Measurements from ENCODE around the gene PPBP. TPM values are rescaled to one million over a fixed set of nuclear protein-coding genes. Genes with fewer than 3 reads are reported as not detected.

The PPBP gene
- total RNA-seq, 1 experiment from 2014 or later = not detected

DNA sequence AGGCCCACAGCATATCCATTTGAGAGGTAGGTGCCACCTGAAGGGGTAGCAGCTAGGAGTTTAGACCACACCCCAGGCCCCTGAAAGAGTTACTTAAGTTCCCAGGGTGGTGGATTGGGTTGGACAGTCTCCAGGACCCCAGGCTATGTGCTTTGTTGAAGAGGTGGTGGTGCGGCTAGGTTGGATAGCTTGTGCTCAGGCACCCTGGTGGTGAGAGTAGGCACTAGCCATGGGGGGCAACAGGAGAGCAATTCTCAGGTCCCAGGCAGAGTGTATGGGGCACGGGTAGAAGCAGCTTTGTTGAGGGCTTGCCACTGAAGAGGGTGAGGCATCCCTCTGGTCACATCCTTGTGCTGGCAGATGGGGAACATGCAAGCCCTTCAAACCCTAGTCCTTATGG lies 11.8 kb downstream of the PPBP start:
- Mint-ChIP-seq H3K27me3 (ENCODE audit: insufficient read depth, unreplicated experiment) (no peaks in the 10 kb centered on the region), H3K9me3 (ENCODE audit: unreplicated experiment) (no peaks in the 10 kb centered on the region), H3K36me3 (ENCODE audit: insufficient read depth, unreplicated experiment) (no peaks in the 10 kb centered on the region), H3K4me1 (ENCODE audit: low read depth, unreplicated experiment) (peaks cover 6% of the 10 kb centered on the region), H3K27ac (ENCODE audit: unreplicated experiment) (no peak overlapping the region), H3K4me3 (ENCODE audit: unreplicated experiment) (no peak overlapping the region)
- no peaks in the 10 kb centered on the region for H3K9me3 ChIP-seq
- H3K4me3 ChIP-seq (ENCODE audit: low read depth, low read length) = no peak overlapping the region
- peaks cover 5% of the 10 kb centered on the region; the same call in 1 of the 2 replicates for H3K4me1 ChIP-seq
- BruUV-seq (replicated peaks) = no TSS peak
- no peak for DNase-seq
- no peaks in the 10 kb centered on the region for H3K27me3 ChIP-seq (replicated peaks; ENCODE audit: control insufficient read depth, insufficient read depth, low read length)
- intact Hi-C loops (cut with micrococcal nuclease; ENCODE audit: unreplicated experiment) = no loop called here
- CTCF ChIA-PET = no interaction called here
- TF ChIP-seq, protein P1, sequence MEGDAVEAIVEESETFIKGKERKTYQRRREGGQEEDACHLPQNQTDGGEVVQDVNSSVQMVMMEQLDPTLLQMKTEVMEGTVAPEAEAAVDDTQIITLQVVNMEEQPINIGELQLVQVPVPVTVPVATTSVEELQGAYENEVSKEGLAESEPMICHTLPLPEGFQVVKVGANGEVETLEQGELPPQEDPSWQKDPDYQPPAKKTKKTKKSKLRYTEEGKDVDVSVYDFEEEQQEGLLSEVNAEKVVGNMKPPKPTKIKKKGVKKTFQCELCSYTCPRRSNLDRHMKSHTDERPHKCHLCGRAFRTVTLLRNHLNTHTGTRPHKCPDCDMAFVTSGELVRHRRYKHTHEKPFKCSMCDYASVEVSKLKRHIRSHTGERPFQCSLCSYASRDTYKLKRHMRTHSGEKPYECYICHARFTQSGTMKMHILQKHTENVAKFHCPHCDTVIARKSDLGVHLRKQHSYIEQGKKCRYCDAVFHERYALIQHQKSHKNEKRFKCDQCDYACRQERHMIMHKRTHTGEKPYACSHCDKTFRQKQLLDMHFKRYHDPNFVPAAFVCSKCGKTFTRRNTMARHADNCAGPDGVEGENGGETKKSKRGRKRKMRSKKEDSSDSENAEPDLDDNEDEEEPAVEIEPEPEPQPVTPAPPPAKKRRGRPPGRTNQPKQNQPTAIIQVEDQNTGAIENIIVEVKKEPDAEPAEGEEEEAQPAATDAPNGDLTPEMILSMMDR (IDR thresholded peaks at IDR 0.05; ENCODE audit: insufficient read depth in 1 of 2, low read depth in 1 of 2, low read length in 1 of 2, severe bottlenecking in 1 of 2, unreplicated experiment in 1 of 2) = no peak
- POLR2A ChIA-PET = no interaction called here
- no peaks in the 10 kb centered on the region; the same call in 1 of the 2 replicates for H3K36me3 ChIP-seq (ENCODE audit: control insufficient read depth, insufficient read depth, low read length)

DNA sequence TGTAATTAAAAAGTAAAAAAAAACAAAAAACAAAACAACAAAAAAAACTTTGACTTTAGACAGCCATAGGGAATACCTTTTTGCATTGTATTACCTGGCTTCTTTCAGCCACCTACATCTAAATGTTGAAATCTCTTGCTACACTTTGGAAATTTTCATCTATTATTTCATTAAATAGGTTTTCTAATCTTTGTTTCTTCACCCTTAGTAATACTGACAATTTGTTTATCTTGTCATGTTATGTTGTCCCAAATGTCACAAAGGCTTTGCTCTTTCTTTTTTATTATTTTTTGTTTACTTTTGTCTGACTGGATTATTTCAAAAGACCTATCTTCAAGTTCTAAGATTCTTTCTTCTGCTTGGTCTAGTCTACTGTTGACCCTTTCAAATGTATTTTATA lies 13.6 kb downstream of the PPBP start:
- Histone ChIP-seq H3K9me3 (no peaks in the 10 kb centered on the region), H3K4me3 (ENCODE audit: low read depth, low read length) (no peak overlapping the region), H3K27me3 (replicated peaks; ENCODE audit: control insufficient read depth, insufficient read depth, low read length) (no peaks in the 10 kb centered on the region), H3K36me3 (ENCODE audit: control insufficient read depth, insufficient read depth, low read length) (no peaks in the 10 kb centered on the region), H3K4me1 (peaks cover 5% of the 10 kb centered on the region; the same call in 1 of the 2 replicates)
- H3K4me3 Mint-ChIP-seq (ENCODE audit: unreplicated experiment) = no peak overlapping the region
- TF ChIP-seq, protein P1 (IDR thresholded peaks at IDR 0.05; ENCODE audit: insufficient read depth in 1 of 2, low read depth in 1 of 2, low read length in 1 of 2, severe bottlenecking in 1 of 2, unreplicated experiment in 1 of 2) = no peak
- BruUV-seq (replicated peaks) = no TSS peak
- DNase-seq = no peak
- H3K4me1 Mint-ChIP-seq (ENCODE audit: low read depth, unreplicated experiment) = no peaks in the 10 kb centered on the region
- peaks cover 6% of the 10 kb centered on the region for H3K36me3 Mint-ChIP-seq (ENCODE audit: insufficient read depth, unreplicated experiment)
- no peak overlapping the region for H3K27ac Mint-ChIP-seq (ENCODE audit: unreplicated experiment)
- no peaks in the 10 kb centered on the region for H3K27me3 Mint-ChIP-seq (ENCODE audit: insufficient read depth, unreplicated experiment)
- CTCF ChIA-PET = no interaction called here
- intact Hi-C loops (cut with micrococcal nuclease; ENCODE audit: unreplicated experiment) = no loop called here
- H3K9me3 Mint-ChIP-seq (ENCODE audit: unreplicated experiment) = no peaks in the 10 kb centered on the region
- POLR2A ChIA-PET = no interaction called here

DNA sequence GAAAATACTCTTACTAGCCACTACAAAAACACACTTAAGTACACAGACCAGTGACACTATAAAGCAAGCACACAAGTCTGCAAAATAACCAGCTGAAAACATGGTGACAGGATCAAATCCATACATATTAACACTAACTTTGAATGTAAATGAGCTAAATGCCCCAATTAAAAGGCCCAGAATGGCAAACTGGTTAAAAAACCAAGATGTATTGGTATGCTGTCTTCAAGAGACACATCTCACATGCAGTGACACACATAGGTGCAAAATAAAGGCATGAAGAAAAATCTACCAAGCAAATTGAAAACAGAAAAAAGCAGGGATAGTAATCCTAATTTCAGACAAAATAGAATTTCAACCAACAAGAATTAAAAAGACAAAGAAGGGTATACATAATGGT lies 17.0 kb downstream of the PPBP start:
- no peaks in the 10 kb centered on the region for H3K9me3 Mint-ChIP-seq (ENCODE audit: unreplicated experiment)
- no peaks in the 10 kb centered on the region for H3K36me3 ChIP-seq (ENCODE audit: control insufficient read depth, insufficient read depth, low read length)
- CTCF ChIA-PET = no interaction called here
- DNase-seq = no peak
- no peaks in the 10 kb centered on the region for H3K9me3 ChIP-seq
- TF ChIP-seq, protein P1 (IDR thresholded peaks at IDR 0.05; ENCODE audit: insufficient read depth in 1 of 2, low read depth in 1 of 2, low read length in 1 of 2, severe bottlenecking in 1 of 2, unreplicated experiment in 1 of 2) = no peak
- H3K36me3 Mint-ChIP-seq (ENCODE audit: insufficient read depth, unreplicated experiment) = peaks cover 6% of the 10 kb centered on the region
- H3K27me3 Mint-ChIP-seq (ENCODE audit: insufficient read depth, unreplicated experiment) = no peaks in the 10 kb centered on the region
- no peaks in the 10 kb centered on the region for H3K27me3 ChIP-seq (replicated peaks; ENCODE audit: control insufficient read depth, insufficient read depth, low read length)
- no peaks in the 10 kb centered on the region for H3K4me1 ChIP-seq
- H3K4me1 Mint-ChIP-seq (ENCODE audit: low read depth, unreplicated experiment) = no peaks in the 10 kb centered on the region
- H3K27ac Mint-ChIP-seq (ENCODE audit: unreplicated experiment) = no peak overlapping the region
- no peak overlapping the region for H3K4me3 ChIP-seq (ENCODE audit: low read depth, low read length)
- POLR2A ChIA-PET = no interaction called here
- BruUV-seq (replicated peaks) = no TSS peak
- H3K4me3 Mint-ChIP-seq (ENCODE audit: unreplicated experiment) = no peak overlapping the region
- intact Hi-C loops (cut with micrococcal nuclease; ENCODE audit: unreplicated experiment) = no loop called here
